ENCODE data around the gene PGAM1. TPM values are rescaled to one million over a fixed set of nuclear protein-coding genes. Genes with fewer than 3 reads are reported as not detected.

Gene PGAM1
- total RNA-seq, 1 donor from 2014 or later, result 162 TPM

- Mint-ChIP-seq H3K4me1 (peaks cover 42% of the 10 kb centered on the region), H3K27me3 (no peaks in the 10 kb centered on the region), H3K36me3 (ENCODE audit: low read depth) (peaks cover 38% of the 10 kb centered on the region), H3K4me3 (peak overlapping the region; percentile 99), H3K27ac (peak overlapping the region; percentile 93), H3K9me3 (no peaks in the 10 kb centered on the region)
- no peak for TF ChIP-seq CTCF (IDR thresholded peaks at IDR 0.05)
- ChIA-PET POLR2A (interaction anchor here (1.5 to 1.7 kb wide), 2 partner anchors 44 to 241 kb away, joined by 3 to 4 read pairs; partner anchors contain the start of genes AVPI1 and RRP12), CTCF (no interaction called here)
- intact Hi-C loops (cut with micrococcal nuclease), result loop anchor here (5.0 kb wide), 1 partner anchor 187 kb away; the partner anchor contains the start of gene MORN4
- ATAC-seq (ENCODE audit: low read depth) (no peak), DNase-seq (no peak)
Observed at GRCh38 chr10:97445357-97445721, 19.3 kb downstream of the PGAM1 start.

GRCh38 chr10:97445722-97446639 lies 20.0 kb downstream of the PGAM1 start, which contains the start of the genes EXOSC1 and ZDHHC16:
Gene EXOSC1 (minus strand): TSS chr10:97446006. CDS start chr10:97445985, 21 bp downstream.
Gene ZDHHC16 (plus strand): TSS chr10:97446175. CDS start chr10:97451676, 5,501 bp downstream.
- intact Hi-C loops (cut with micrococcal nuclease), result loop anchor here (1.0 to 5.0 kb wide), 7 partner anchors 20 to 186 kb away; partner anchors contain the start of genes ARHGAP19, FRAT2, MMS19 and MORN4
- Mint-ChIP-seq H3K4me1 (peaks cover 43% of the 10 kb centered on the region), H3K27ac (peak within 1 kb of the TSS; percentile 93)

GRCh38 chr10:97450828-97451227 lies 24.8 kb downstream of the PGAM1 start:
- no peak for DNase-seq
- CTCF ChIA-PET, result no interaction called here
- ATAC-seq (ENCODE audit: low read depth), result no peak
- POLR2A ChIA-PET, result no interaction called here
- intact Hi-C loops (cut with micrococcal nuclease), result no loop called here
- Mint-ChIP-seq H3K27me3 (no peaks in the 10 kb centered on the region), H3K9me3 (no peaks in the 10 kb centered on the region), H3K36me3 (ENCODE audit: low read depth) (peaks cover 52% of the 10 kb centered on the region), H3K27ac (no peak overlapping the region), H3K4me1 (peaks cover 23% of the 10 kb centered on the region), H3K4me3 (no peak overlapping the region)
- no peak for TF ChIP-seq CTCF (IDR thresholded peaks at IDR 0.05)

More at GRCh38 chr10:97445722-97446639, 20.0 kb downstream of the PGAM1 start, which contains the start of the genes EXOSC1 and ZDHHC16:
- H3K9me3 Mint-ChIP-seq, result no peaks in the 10 kb centered on the region
- TF ChIP-seq CTCF (IDR thresholded peaks at IDR 0.05), result no peak
- POLR2A ChIA-PET, result interaction anchor here (1.5 to 1.7 kb wide), 2 partner anchors 45 to 241 kb away, joined by 3 to 4 read pairs; partner anchors contain the start of genes AVPI1 and RRP12
- H3K27me3 Mint-ChIP-seq, result no peaks in the 10 kb centered on the region
- peaks cover 39% of the 10 kb centered on the region for H3K36me3 Mint-ChIP-seq (ENCODE audit: low read depth)
- peak; percentile 80 for DNase-seq
- peak; percentile 98 for ATAC-seq (ENCODE audit: low read depth)
- CTCF ChIA-PET, result no interaction called here
- H3K4me3 Mint-ChIP-seq, result peak within 1 kb of the TSS; percentile 99

GRCh38 chr10:97451605-97452004 lies 25.6 kb downstream of the PGAM1 start:
- Mint-ChIP-seq H3K27me3 (no peaks in the 10 kb centered on the region), H3K9me3 (no peaks in the 10 kb centered on the region), H3K4me3 (no peak overlapping the region), H3K36me3 (ENCODE audit: low read depth) (peaks cover 52% of the 10 kb centered on the region), H3K27ac (no peak overlapping the region), H3K4me1 (peaks cover 17% of the 10 kb centered on the region)
- POLR2A ChIA-PET, result no interaction called here
- CTCF ChIA-PET, result no interaction called here
- no peak for ATAC-seq (ENCODE audit: low read depth)
- TF ChIP-seq CTCF (IDR thresholded peaks at IDR 0.05), result no peak
- intact Hi-C loops (cut with micrococcal nuclease), result no loop called here
- no peak for DNase-seq

- H3K27me3 Mint-ChIP-seq, result no peaks in the 10 kb centered on the region
- no peak for TF ChIP-seq CTCF (IDR thresholded peaks at IDR 0.05)
- POLR2A ChIA-PET, result interaction anchor here (0.6 kb wide), 1 partner anchor 195 kb away, joined by 5 read pairs; no protein-coding TSS in a partner anchor
- peaks cover 10% of the 10 kb centered on the region for H3K4me1 Mint-ChIP-seq
- H3K4me3 Mint-ChIP-seq, result no peak overlapping the region
- no peaks in the 10 kb centered on the region for H3K9me3 Mint-ChIP-seq
- CTCF ChIA-PET, result no interaction called here
- H3K36me3 Mint-ChIP-seq (ENCODE audit: low read depth), result peaks cover 59% of the 10 kb centered on the region
- ATAC-seq (ENCODE audit: low read depth) (no peak), DNase-seq (no peak)
- intact Hi-C loops (cut with micrococcal nuclease), result no loop called here
- H3K27ac Mint-ChIP-seq, result no peak overlapping the region
Observed at GRCh38 chr10:97452352-97452751, 26.4 kb downstream of the PGAM1 start.

Measured in activated B cell treated with CpG ODN at 0.5 μM for 24 hours (primary cell).